ENCODE data around the gene TRIM24. TPM values are rescaled to one million over a fixed set of nuclear protein-coding genes. Genes with fewer than 3 reads are reported as not detected.

Gene TRIM24
- total and polyA plus RNA-seq, 2 experiments from 2014 or later, result 3.4 to 7.5 TPM

DNA sequence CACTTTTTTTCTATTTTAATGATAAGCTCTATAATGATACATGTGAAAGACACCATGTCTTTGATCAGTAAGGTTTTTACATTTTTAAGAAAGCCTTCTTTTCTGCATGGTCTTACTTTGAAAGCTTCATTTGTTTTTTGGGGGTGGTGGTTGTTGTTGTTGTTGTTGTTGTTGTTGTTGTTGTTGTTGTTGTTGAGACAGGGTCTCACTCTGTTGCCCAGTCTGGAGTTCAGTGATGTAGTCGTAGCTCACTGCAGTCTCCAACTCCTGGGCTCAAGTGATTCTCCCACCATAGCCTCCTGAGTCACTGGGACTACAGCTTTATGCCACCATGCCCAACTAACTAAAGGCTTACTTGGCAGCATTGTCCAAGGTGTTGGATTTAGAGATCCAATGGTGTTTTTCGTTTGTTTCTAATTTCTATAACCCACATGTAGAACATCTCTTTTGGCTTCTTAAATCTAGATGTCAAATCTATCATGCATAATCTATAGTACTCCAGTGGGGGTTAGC, 45.4 kb downstream of the TRIM24 start:
- 91 to 93% methylated on average over 2 of the region's 2 CpGs for WGBS, 2 experiments (ENCODE audit: low coverage in 1 of 2, low lambda C conversion rate in 2 of 2, missing lambda C conversion rate in 2 of 2)
- TF ChIP-seq EZH2phosphoT487 (IDR thresholded peaks at IDR 0.05; ENCODE audit: insufficient read depth, low read depth) (no peak), EZH2 (IDR thresholded peaks at IDR 0.05; ENCODE audit: insufficient read depth, poor library complexity, severe bottlenecking) (no peak)
- H4K20me1 ChIP-seq (ENCODE audit: insufficient read depth), result no peaks in the 10 kb centered on the region
- no peaks in the 10 kb centered on the region for H3K9me3 ChIP-seq (ENCODE audit: low read depth)
- H3F3A ChIP-seq (ENCODE audit: insufficient read depth), result no peaks in the 10 kb centered on the region
- no peak overlapping the region for H3K9ac ChIP-seq
- no peak overlapping the region for H2AFZ ChIP-seq
- no peaks in the 10 kb centered on the region for H3K27me3 ChIP-seq (replicated peaks; ENCODE audit: insufficient read depth)
- no peak for DNase-seq
- peaks cover 27% of the 10 kb centered on the region for H3K79me2 ChIP-seq (ENCODE audit: insufficient read depth)
- no peak overlapping the region for H3K27ac ChIP-seq
- in situ Hi-C loops (cut with MboI), result no loop called here
- no peaks in the 10 kb centered on the region; the same call in 1 of the 2 replicates for H3K9me2 ChIP-seq (ENCODE audit: insufficient read depth)
- H3K36me3 ChIP-seq (ENCODE audit: low read depth), result no peaks in the 10 kb centered on the region
- no peaks in the 10 kb centered on the region for H3K4me1 ChIP-seq (ENCODE audit: insufficient read depth)
- no peak overlapping the region for H3K4me2 ChIP-seq (ENCODE audit: unreplicated experiment)
- no peak overlapping the region for H3K4me3 ChIP-seq

DNA sequence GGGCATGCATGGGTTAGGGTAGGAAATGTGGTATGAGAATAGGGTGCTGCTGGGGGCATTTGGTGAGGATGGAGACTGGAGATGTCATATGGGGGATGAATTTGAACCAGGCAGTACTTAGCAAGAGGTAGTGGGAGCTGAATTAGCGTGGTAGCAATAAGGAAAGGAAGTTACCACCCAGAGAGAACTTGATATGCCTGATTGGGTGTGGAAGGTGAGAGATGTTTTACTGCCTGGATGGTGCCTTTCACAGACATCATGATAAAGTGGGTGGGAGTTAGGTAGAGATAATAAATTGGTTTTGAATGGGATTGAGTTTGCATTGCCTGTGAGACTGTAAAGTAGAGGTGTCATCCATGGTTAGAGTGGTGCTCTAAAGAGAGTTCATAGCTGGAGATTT, 46.7 kb downstream of the TRIM24 start:
- DNase-seq, result no peak
- Histone ChIP-seq H3K9me2 (ENCODE audit: insufficient read depth) (no peaks in the 10 kb centered on the region; the same call in 1 of the 2 replicates), H3K4me2 (ENCODE audit: unreplicated experiment) (no peak overlapping the region), H3K4me1 (ENCODE audit: insufficient read depth) (no peaks in the 10 kb centered on the region), H2AFZ (no peak overlapping the region), H4K20me1 (ENCODE audit: insufficient read depth) (no peaks in the 10 kb centered on the region), H3K9me3 (ENCODE audit: low read depth) (no peaks in the 10 kb centered on the region), H3K36me3 (ENCODE audit: low read depth) (no peaks in the 10 kb centered on the region), H3K27me3 (replicated peaks; ENCODE audit: insufficient read depth) (no peaks in the 10 kb centered on the region), H3K79me2 (ENCODE audit: insufficient read depth) (peaks cover 15% of the 10 kb centered on the region), H3K9ac (no peak overlapping the region), H3K4me3 (no peak overlapping the region), H3K27ac (no peak overlapping the region), H3F3A (ENCODE audit: insufficient read depth) (no peaks in the 10 kb centered on the region)
- 0% methylated on average over 1 of the region's 1 CpG for WGBS, 2 experiments (ENCODE audit: low coverage in 1 of 2, low lambda C conversion rate in 2 of 2, missing lambda C conversion rate in 2 of 2)
- in situ Hi-C loops (cut with MboI), result no loop called here
- TF ChIP-seq EZH2phosphoT487 (IDR thresholded peaks at IDR 0.05; ENCODE audit: insufficient read depth, low read depth), result no peak
- no peak for TF ChIP-seq EZH2 (IDR thresholded peaks at IDR 0.05; ENCODE audit: insufficient read depth, poor library complexity, severe bottlenecking)

DNA sequence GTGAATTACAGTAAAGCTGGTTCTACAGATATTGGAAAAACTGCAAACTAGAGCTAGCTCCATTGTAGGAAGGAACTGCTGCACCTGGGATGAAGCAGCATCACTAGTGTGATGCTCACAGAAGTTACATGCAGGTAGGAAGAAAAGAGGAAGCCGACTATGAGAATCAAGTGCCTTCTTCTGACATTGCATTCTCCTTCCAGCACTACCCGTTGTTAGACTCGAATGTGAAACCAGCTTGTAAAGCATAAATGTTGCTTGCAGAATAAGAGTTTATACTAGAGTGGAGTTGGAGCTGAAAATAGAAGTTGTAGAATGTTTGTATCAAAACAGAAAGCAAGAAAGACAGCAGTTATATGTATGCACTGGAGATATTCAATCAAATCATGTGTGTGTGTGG, 49.9 kb downstream of the TRIM24 start:
- Histone ChIP-seq H3K27ac (no peak overlapping the region), H3K79me2 (ENCODE audit: insufficient read depth) (no peaks in the 10 kb centered on the region; the same call in 1 of the 2 replicates), H4K20me1 (ENCODE audit: insufficient read depth) (no peaks in the 10 kb centered on the region), H3K27me3 (replicated peaks; ENCODE audit: insufficient read depth) (no peaks in the 10 kb centered on the region), H3K36me3 (ENCODE audit: low read depth) (no peaks in the 10 kb centered on the region), H3K4me2 (ENCODE audit: unreplicated experiment) (no peak overlapping the region), H3K9me2 (ENCODE audit: insufficient read depth) (no peaks in the 10 kb centered on the region; the same call in 1 of the 2 replicates), H3K4me3 (no peak overlapping the region), H3K4me1 (ENCODE audit: insufficient read depth) (no peaks in the 10 kb centered on the region), H3F3A (ENCODE audit: insufficient read depth) (no peaks in the 10 kb centered on the region), H2AFZ (no peak overlapping the region), H3K9ac (no peak overlapping the region), H3K9me3 (ENCODE audit: low read depth) (no peaks in the 10 kb centered on the region)
- TF ChIP-seq EZH2 (IDR thresholded peaks at IDR 0.05; ENCODE audit: insufficient read depth, poor library complexity, severe bottlenecking) (no peak), EZH2phosphoT487 (IDR thresholded peaks at IDR 0.05; ENCODE audit: insufficient read depth, low read depth) (no peak)
- DNase-seq, result no peak
- in situ Hi-C loops (cut with MboI), result no loop called here
- WGBS, 2 experiments (ENCODE audit: low coverage in 1 of 2, low lambda C conversion rate in 2 of 2, missing lambda C conversion rate in 2 of 2), result 92 to 98% methylated on average over 3 of the region's 3 CpGs

GRCh38 chr7:138512092-138512858, 52.2 kb downstream of the TRIM24 start:
- no peaks in the 10 kb centered on the region for H3F3A ChIP-seq (ENCODE audit: insufficient read depth)
- no peaks in the 10 kb centered on the region for H3K9me3 ChIP-seq (ENCODE audit: low read depth)
- no peaks in the 10 kb centered on the region for H3K9me2 ChIP-seq (ENCODE audit: insufficient read depth)
- no peak overlapping the region for H2AFZ ChIP-seq
- TF ChIP-seq EZH2phosphoT487 (IDR thresholded peaks at IDR 0.05; ENCODE audit: insufficient read depth, low read depth) (no peak), EZH2 (IDR thresholded peaks at IDR 0.05; ENCODE audit: insufficient read depth, poor library complexity, severe bottlenecking) (no peak)
- H3K36me3 ChIP-seq (ENCODE audit: low read depth), result no peaks in the 10 kb centered on the region
- H3K4me3 ChIP-seq, result no peak overlapping the region
- no peak overlapping the region for H3K9ac ChIP-seq
- no peaks in the 10 kb centered on the region for H4K20me1 ChIP-seq (ENCODE audit: insufficient read depth)
- no peak overlapping the region for H3K27ac ChIP-seq
- no peaks in the 10 kb centered on the region for H3K4me1 ChIP-seq (ENCODE audit: insufficient read depth)
- in situ Hi-C loops (cut with MboI), result no loop called here
- no peaks in the 10 kb centered on the region; the same call in 1 of the 2 replicates for H3K79me2 ChIP-seq (ENCODE audit: insufficient read depth)
- H3K4me2 ChIP-seq (ENCODE audit: unreplicated experiment), result no peak overlapping the region
- no peak for DNase-seq
- no peaks in the 10 kb centered on the region for H3K27me3 ChIP-seq (replicated peaks; ENCODE audit: insufficient read depth)
- 98 to 100% methylated on average over 3 of the region's 3 CpGs for WGBS, 2 experiments (ENCODE audit: low coverage in 1 of 2, low lambda C conversion rate in 2 of 2, missing lambda C conversion rate in 2 of 2)

Data from GM23248 (cell line).